GM12892 (cell line): ENCODE measurements around the gene ETS1.

ENCODE experiments used
- POLR2A ChIP-seq: IDR thresholded peaks from 2 replicates; pipeline ENCODE4 v1.6.1; 2011; ENCODE audit warnings: low read depth, low read length, control low read depth
- POLR2AphosphoS5 ChIP-seq: IDR thresholded peaks from 2 replicates; pipeline ENCODE4 v1.6.1; 2011; ENCODE audit warnings: low read depth, low read length, control low read depth

- TF ChIP-seq POLR2A (no peak), POLR2AphosphoS5 (no peak)
These were observed 73.3 kb downstream of the ETS1 start for GRCh38 chr11:128513915-128514681.
